ENCODE measurements around the gene TBL1X. TPM values are rescaled to one million over a fixed set of nuclear protein-coding genes. Genes with fewer than 3 reads are reported as not detected.
A peak's percentile ranks its signal among the peaks of the same experiment; 100 is the strongest.
"Not testable (repeated sequence)": the region's sequence is repeated elsewhere in the genome, so short reads cannot be mapped to it uniquely, and the experiment has no call there.

Gene TBL1X
- 10 to 100 TPM in 2 of 3 donors, 1 to 10 TPM in 1; 4.2 to 11.0 (median 10.9) TPM for polyA plus RNA-seq

DNA sequence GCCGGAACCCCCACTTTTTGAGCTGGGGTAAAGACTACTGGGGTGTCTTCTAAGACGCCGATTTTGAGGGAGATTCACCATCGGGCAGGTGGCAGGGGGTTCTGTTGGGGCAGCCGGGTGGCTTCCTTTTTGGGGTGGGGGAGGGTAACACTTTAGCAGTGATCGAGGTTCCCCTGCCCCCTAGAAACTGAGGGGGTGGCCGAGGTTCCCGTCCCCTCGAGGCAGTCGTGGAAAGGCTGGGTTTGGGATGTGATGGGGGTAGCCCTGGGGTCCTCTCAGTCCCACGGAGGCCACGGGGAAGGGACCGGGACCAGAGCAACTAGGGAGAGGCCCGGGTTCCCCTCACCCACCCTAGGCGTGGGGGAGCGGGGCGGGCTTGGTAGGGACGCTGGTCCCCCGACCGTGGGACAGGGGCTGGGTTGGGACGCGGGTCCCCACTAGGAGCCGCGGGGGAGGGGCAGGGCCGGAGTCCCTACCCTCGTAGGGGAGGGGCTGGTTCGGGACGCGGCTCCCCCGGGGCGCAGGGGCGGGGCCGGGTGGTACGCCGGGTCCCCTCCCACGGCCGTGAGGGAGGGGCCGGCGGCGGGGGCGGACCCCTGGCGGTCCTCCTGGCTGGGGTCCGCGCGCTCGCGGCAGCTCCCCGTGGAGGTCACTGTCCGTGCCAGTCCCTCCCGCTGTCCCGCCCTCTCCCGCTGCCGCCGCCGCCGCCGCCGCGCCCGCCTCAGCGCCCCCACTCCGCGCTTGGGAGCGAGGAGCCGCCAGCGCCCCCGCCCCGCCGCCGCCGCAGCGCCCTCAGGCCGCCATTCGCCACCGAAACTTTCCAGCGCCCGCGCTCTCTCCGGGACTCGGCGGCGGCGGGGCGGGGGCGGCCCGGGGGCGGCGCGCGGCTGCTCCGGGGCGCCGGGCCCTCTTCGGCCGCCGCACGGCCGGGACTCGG lies at the start of gene TBL1X:
Gene TBL1X (plus strand): TSS at position 624 of the 937 bp plus-strand sequence. CDS start 188,529 bp downstream, outside the sequence.
- WGBS, 3 donors, result 3 to 10% (median 5%) methylated on average over 21 to 68 of the region's 99 CpGs
- H3K27ac ChIP-seq (ENCODE audit: low read depth, low read length), result peak within 1 kb of the TSS; percentile 66

DNA sequence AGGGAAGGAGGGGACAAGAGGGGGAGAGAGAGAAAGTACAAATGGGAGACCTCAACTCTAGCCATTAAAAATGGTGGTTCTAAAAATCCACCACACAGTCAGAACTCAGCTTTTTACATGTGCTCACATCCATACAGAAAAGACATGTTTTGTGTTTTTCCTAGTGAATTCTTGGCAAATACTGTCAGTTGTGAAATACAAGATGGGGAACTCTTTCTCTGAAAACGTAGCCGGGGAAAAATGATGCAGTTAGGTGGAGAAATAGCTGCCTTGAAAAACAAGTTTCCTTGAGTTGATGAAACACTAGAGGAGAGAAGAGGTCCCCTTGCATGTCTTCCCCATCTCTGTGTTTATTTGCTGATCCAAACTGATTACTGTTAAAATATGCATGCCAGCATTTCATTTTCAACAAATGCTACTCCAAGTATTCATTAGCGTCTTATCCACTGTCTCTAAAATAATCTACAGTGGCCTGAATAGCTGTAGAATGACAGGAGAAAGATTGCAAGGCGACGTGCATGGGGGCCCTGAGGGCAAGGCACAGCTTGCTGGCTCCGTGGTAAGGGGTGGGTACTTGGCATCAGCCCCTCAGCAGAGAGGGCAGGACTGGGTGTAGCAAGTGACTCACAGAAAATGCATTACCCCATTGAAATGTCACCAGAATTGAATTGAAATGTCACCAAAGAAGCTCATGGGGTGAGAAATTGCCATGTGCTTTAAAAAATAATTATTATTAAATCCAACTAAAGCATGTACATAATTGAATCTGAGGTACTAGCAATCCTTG lies 48.1 kb upstream of the TBL1X start:
- WGBS, 3 donors, result 37 to 67% (median 48%) methylated on average over 6 of the region's 6 CpGs
- no peak overlapping the region for H3K27ac ChIP-seq (ENCODE audit: low read depth, low read length)

DNA sequence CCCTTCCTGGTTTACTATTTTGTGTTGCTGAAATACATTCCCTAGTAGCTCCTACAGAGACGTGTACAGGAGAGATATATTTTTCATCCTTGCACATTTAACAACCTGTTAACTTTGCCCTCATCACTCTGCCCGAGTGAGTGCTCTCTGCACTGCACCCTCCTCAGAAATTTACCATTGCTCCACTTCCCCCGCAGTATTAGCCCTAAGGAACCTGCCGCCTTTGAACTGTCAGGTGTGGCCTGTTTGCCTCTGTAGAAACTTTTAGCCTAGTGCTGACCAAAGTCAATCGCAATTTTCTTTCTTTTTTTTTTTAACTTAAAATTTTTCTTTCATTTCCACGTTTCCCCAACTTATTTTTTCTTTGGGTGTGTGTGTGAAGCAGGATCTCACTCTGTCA lies 46.6 kb upstream of the TBL1X start:
- H3K27ac ChIP-seq (ENCODE audit: low read depth, low read length), result no peak overlapping the region
- WGBS, 3 donors, result 74 to 83% (median 75%) methylated on average over 6 of the region's 6 CpGs

DNA sequence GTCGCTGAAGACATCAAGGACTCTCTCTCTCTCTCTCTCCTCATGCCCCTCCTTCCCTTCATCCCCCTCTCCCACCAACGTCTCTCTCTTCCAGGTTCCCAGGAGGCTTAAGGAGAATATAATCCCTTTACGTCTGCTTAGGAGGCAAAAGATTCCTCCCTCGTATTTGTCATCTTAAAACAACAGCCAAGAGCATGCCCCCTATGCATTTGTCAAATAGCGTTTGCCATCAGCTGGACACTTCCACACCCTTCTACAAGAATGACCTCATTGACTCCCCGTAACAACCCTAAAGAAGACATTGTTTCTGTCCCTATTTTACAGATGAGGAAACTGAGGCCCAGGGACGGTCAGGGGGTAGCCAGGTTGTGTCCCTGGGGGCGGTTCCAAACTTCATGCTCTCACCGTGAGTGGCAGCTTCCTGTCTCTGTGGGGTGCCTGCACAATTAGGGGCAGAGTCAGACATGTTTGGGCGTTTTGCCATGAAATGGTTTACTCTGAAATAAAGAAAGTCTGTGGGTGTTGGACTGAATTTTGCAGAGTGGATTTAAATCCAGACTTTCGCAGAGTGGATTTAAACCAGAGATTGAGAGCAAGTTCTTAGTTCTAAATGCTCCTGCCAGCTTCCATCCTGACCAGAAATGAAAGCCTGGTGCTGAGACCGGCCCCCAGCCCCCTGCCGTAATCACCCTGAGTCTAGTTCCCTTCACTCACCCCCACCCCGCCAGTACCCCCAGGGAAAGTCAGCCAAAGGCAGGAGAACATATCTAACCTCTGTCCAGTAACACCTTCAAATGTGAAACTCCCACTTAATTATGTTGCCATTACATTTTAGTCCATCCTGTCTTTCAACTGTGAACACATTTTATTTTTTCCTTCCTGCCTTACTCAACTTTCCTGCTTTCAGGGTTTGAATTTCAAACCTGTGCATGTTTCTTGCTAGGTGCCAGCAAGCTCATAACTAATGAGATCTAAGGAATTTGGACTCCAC lies 44.3 kb upstream of the TBL1X start:
- WGBS, 3 donors, result 39 to 47% (median 47%) methylated on average over 12 to 14 of the region's 14 CpGs
- H3K27ac ChIP-seq (ENCODE audit: low read depth, low read length), result no peak overlapping the region

DNA sequence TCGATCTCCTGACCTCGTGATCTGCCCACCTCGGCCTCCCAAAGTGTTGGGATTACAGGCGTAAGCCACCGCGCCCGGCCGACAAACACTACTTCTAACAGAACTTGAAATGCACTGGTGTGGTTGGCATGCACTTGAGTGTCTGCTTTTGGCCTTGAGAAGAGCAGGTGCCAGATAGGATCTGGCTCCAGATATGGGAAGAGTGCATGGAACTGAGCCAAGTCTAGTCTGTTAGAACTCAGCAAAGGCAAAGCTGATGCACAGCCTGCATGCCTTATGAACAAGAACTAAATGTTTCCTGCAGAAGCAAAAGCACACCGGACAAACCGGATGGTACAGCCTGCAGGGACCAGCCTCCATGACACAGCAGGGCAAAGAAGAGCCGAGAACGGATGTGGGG lies 35.1 kb upstream of the TBL1X start:
- WGBS, 3 donors, result 80 to 86% (median 83%) methylated on average over 10 to 12 of the region's 12 CpGs

DNA sequence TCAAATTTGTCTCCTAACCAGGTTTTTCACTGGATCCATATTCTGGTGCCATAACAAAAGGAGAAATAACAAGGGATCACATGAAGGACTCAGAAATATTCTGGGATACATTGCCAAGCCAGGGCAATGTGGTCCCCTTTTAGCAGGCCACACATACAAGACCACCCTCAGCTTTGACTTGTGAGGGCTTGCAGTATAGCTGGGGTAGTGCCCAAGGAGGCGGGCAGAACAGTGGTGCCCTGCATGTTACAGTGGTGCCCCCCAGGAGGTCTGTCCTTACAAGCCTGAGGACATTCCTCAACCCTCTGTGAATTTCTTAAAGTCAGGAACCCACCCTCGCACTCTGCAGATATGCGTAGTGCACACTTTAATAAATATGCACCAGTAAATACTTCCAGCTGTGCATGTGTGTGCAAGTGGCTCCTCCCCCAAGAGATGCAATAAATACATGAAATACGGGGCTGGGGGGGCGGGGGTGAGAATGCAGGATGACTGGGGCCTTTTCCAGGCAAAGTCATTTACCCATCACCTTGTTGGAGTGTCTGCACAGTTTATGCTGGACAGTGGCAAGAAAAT lies 34.4 kb upstream of the TBL1X start:
- no peak overlapping the region for H3K27ac ChIP-seq (ENCODE audit: low read depth, low read length)
- WGBS, 3 donors, result 68 to 81% (median 73%) methylated on average over 5 of the region's 5 CpGs

More for the DNA sequence above, 35.1 kb upstream of the TBL1X start:
- no peak overlapping the region for H3K27ac ChIP-seq (ENCODE audit: low read depth, low read length)

DNA sequence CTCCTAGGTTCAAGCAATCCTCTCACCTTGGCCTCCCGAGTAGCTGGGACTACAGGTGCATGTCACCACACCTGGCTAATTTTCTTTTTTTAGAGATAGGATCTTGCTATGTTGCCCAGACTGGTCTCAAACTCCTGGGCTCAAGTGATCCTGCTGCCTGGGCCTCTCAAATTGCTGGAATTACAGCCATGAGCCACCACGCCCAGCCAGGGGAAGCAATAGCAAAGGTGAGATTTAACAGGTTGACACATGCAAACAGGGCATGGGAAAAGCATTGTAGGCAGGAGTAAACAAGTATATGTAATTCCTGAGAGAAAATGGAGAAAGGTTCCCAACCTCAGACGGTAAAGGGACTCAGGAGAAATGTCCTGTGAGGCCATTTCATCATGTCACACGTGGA lies 33.6 kb upstream of the TBL1X start:
- no peak overlapping the region for H3K27ac ChIP-seq (ENCODE audit: low read depth, low read length)
- 91 to 98% (median 94%) methylated on average over 4 of the region's 4 CpGs for WGBS, 3 donors

DNA sequence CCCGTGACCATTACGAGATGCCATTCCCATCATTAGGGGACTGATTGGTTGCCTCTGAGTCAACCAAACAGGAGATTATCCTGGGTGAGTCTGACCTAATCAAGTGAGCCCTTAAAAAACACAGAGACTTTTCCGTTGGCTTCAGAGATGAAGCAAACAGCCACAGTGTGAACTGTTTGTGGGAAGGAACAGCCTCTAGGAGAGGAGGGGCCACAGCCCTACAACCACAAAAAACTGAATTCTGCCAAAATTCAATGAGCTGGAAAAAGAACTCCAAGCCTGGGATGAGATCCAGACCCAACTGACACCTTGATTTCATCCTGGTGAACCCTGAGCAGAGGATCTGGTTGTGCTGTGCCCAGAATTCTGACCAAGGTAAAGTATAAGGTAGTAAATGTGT lies 31.3 kb upstream of the TBL1X start:
- WGBS, 3 donors, result 52 to 97% (median 73%) methylated on average over 3 of the region's 3 CpGs
- no peak overlapping the region for H3K27ac ChIP-seq (ENCODE audit: low read depth, low read length)

DNA sequence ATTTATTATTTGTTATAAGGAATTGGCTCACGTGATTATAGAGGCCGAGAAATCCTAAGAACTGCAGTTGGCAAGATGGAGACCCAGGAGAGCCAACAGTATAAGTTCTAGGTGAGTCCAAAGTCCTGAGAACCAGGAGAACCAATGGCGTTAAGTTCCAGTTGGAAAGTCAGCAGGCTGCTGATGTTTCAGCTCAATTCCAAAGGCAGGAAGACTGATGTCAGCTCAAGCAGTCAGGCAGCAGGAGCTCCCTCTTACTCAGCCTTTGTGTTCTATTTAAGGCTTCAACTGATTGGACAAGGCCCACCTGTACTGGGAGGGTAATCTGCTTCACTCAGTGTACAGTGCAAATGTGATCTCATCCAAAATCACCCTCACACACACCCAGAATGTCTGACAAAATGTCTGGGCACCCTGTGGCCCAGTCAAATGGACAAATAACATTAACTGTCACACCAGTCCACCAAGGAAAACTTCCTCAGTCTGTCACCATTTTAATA lies 30.8 kb upstream of the TBL1X start:
- 67 to 86% (median 85%) methylated on average over 2 to 3 of the region's 3 CpGs for WGBS, 3 donors
- no peak overlapping the region for H3K27ac ChIP-seq (ENCODE audit: low read depth, low read length)

DNA sequence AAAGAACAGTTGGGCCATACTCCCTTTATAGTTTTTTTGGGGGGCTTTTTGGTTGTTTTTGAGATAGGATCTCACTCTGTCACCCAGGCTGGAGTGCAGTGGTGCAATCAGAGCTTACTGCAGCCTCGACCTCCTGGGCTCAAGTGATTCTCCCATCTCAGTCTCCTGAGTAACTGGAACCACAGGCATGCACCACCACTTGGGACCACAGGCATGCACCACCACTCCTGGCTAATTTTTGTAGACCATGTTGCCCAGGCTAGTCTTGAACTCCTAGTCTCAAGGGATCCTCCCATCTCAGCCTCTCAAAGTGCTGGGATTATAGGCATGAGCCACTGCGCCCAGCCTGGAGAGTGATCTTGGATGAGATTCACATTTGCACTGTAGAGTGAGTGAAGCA lies 29.8 kb upstream of the TBL1X start:
- 72 to 100% (median 90%) methylated on average over 2 of the region's 2 CpGs for WGBS, 3 donors
- not testable (repeated sequence) for H3K27ac ChIP-seq (ENCODE audit: low read depth, low read length)

DNA sequence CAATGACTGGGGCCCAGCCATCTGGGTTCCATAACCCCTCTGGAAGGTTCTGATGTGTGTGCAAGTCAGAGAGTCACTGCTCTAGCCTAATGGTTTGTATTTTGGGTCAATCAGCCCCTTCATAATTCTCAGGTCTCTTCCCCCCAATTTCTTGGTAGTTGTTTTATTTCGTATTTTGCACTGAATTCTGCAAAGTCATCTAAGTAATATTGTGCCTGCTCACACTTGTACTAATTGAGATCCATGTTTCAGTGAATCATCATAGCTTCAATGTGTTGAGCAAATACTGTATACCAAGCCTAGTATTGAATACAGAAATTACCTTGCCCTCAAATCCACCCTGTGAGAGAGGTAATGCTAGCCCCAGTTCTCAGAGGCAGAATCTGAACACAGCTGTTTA lies 28.0 kb upstream of the TBL1X start:
- 67 to 94% (median 69%) methylated on average over 1 of the region's 1 CpG for WGBS, 3 donors
- no peak overlapping the region for H3K27ac ChIP-seq (ENCODE audit: low read depth, low read length)

DNA sequence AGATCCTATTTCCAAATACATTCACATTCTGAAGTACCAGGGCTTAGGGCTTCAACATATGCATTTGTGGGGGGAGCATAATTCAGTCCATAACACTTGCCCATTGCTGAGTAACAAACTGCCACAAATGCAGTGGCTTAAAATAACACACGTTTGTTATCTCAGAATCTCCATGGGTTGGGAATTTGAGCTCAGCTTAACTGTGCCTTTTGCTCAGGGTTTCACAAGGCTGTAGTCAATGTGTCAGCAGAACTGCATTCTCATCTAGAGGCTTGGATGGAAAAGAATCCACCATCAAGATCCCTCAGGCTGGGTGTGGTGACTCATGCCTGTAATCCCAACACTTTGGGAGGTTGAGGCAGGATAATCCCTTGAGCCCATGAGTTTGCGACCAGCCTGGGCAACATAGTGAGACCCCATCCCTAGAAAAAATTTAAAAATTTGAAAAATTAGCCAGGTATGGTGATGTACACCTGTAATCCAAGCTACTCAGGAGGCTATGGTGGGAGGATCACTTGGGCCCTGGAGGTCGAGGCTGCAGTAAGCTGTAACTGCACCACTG lies 25.8 kb upstream of the TBL1X start:
- WGBS, 3 donors, result 82 to 90% (median 87%) methylated on average over 3 of the region's 3 CpGs
- H3K27ac ChIP-seq (ENCODE audit: low read depth, low read length), result no peak overlapping the region

DNA sequence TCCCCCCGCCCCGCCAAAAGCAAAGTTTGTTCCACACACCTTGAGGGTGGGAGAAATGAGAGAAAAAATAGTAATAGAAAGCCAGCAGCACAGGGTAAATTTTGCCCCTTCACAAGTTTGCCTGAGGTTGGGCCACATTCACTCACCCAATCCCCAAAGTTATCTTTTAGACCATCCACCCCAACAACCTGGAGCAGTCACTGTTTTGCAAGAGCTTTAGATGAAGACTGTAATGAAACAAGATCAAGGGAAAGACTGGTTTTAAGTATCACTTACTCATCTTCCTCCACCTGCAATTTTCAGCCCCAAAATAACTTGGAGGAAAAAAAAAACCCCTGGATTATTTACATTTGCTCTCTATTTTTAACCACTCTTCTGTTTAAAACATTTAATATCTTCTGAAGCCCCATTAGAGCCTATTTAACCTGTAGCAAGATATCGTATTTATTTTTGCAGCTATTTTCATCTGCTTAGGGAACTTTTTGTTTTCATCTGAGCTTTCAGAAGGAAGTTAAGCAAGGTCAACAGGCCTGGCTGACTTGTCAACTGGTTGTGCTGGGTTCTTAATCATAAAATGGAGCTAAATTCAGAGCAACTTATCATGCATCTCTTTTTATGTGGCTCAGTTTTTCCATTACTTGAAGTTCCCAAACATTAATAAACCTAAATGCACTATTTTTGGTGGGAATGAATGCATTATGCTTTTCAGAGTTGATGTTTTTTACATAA lies 24.6 kb upstream of the TBL1X start:
- no peak overlapping the region for H3K27ac ChIP-seq (ENCODE audit: low read depth, low read length)
- 52 to 71% (median 69%) methylated on average over 2 to 3 of the region's 3 CpGs for WGBS, 3 donors

DNA sequence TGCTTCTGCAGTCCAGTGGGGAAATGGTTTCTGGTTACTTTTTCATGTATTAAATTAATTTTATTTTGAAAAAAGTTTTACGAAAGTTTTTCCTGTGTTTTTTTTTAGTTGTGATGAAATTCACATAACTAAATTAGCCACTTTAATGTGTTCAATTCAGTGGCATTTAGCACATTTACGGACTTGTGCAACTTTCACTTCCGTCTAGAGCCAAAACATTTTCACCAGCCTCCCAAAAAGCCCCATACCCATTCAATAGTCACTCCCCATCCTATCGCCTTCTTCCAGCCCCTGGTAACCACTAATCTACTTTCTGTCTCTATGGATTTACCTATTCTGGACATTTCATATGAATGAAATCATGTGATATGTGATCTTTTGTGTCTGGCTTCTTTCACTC lies 22.8 kb upstream of the TBL1X start:
- 42 to 66% (median 52%) methylated on average over 4 of the region's 4 CpGs for WGBS, 3 donors
- no peak overlapping the region for H3K27ac ChIP-seq (ENCODE audit: low read depth, low read length)

DNA sequence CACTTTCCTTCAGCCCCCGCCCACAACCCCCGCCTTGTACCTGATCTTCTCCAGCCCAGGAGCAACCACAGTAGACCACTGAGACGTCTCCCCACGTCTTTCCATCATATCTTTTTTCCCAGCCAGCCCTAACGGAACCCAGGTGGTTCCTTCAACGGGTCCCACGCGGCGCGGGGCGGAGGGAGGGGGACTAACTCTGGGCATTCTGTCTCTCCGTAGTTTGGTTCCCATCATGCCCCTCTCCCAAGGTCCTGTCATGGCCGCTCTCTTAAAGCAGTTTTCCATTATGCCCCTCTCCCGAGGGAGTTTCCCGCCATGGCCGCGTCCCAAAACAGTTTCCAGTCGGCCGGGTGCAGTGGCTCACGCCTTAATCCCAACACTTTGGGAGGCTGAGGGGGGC lies 21.5 kb upstream of the TBL1X start:
- 81 to 96% (median 88%) methylated on average over 13 to 20 of the region's 20 CpGs for WGBS, 3 donors
- H3K27ac ChIP-seq (ENCODE audit: low read depth, low read length), result no peak overlapping the region

DNA sequence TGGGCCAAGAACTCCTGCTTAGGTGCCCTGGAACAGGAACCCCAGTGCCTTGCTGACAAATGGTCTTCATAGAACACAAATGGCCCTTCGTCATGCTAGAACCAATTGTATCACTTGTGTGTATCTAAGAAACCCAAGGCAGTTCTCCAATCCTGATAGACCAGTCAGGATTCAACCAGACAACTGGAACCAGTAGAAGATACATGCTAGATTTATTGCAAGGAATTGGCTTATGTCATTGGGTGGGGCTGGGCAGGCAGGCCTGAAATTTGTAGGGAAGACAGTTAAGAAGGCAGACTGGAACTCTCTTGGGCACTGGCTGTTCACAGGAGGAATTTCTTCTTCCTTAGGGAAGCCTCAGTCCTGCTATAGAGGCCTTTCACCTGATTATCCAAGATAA lies 17.0 kb upstream of the TBL1X start:
- WGBS, 3 donors, result 64 to 88% (median 84%) methylated on average over 1 of the region's 1 CpG

More for the DNA sequence above, 17.0 kb upstream of the TBL1X start:
- H3K27ac ChIP-seq (ENCODE audit: low read depth, low read length), result no peak overlapping the region
